A673 (cell line): ENCODE data around the gene TNS1. TPM values are rescaled to one million over a fixed set of nuclear protein-coding genes. Genes with fewer than 3 reads are reported as not detected.

Experiments
- BruUV-seq: library from RNA; stranded (reverse); fragments of 400-500 nt; replicated peaks from 2 replicates; lab custom pipeline; 2021; lab: Mats Ljungman, UMichigan
- CTCF ChIA-PET: fragments of 300-600 bp; sonication (Branson Sonifier 250); formaldehyde crosslinking; loops from one replicate; lab custom pipeline; 2022; ENCODE audit warnings: antibody characterized with exemption; lab: Charles Lee
- POLR2A ChIA-PET: fragments of 300-600 bp; sonication (Branson Sonifier 250); formaldehyde crosslinking; loops from one replicate; lab custom pipeline; 2022; ENCODE audit warnings: antibody characterized with exemption; ENCODE audit not compliant: low non-redundant PET; lab: Charles Lee
- DNase-seq: peaks from one replicate; pipeline ENCODE4 v3.0.0-alpha.2; 2015; ENCODE audit warnings: low spot score
- H3K27ac ChIP-seq: fragments of 200-600 bp; sonication (generic); 2 replicates; pipeline ENCODE4 v1.5.1; 2016; ENCODE audit warnings: mixed run types, low read depth, mild to moderate bottlenecking, mixed read lengths, antibody characterized with exemption, low read length; ENCODE audit not compliant: poor library complexity, severe bottlenecking
- H3K27me3 ChIP-seq: fragments of 200-600 bp; sonication (generic); replicated peaks from 2 replicates; pipeline ENCODE4 v1.6.1; 2017; ENCODE audit warnings: mixed run types, low read depth, mild to moderate bottlenecking, mixed read lengths, antibody characterized with exemption, low read length; ENCODE audit not compliant: insufficient read depth, poor library complexity
- H3K36me3 ChIP-seq: fragments of 200-600 bp; sonication (generic); 2 replicates; pipeline ENCODE4 v1.6.1; 2016; ENCODE audit warnings: mixed run types, mild to moderate bottlenecking, mixed read lengths, antibody characterized with exemption, low read length; ENCODE audit not compliant: insufficient read depth, poor library complexity, severe bottlenecking
- H3K4me1 ChIP-seq: fragments of 200-600 bp; sonication (generic); 2 replicates; pipeline ENCODE4 v1.6.1; 2017; ENCODE audit warnings: mixed run types, mild to moderate bottlenecking, mixed read lengths, antibody characterized with exemption, low read length; ENCODE audit not compliant: insufficient read depth, poor library complexity, severe bottlenecking
- H3K4me3 ChIP-seq: fragments of 200-600 bp; sonication (generic); 2 replicates; pipeline ENCODE4 v1.5.1; 2016; ENCODE audit warnings: low read depth, mixed run types, mild to moderate bottlenecking, mixed read lengths, low read length; ENCODE audit not compliant: poor library complexity, severe bottlenecking
- H3K9me3 ChIP-seq: fragments of 200-600 bp; sonication (generic); 2 replicates; pipeline ENCODE4 v1.6.1; 2016; ENCODE audit warnings: mixed run types, low read depth, mild to moderate bottlenecking, mixed read lengths, antibody characterized with exemption, low read length; ENCODE audit not compliant: poor library complexity, severe bottlenecking
- CTCF ChIP-seq: fragments of 300-800, 200-600 bp; sonication (generic); conservative IDR thresholded peaks from 2 replicates; pipeline ENCODE4 v1.5.1; 2017; ENCODE audit warnings: low read depth, mild to moderate bottlenecking, antibody characterized with exemption, low read length, moderate library complexity, mixed read lengths
- EZH2 ChIP-seq: fragments of 200-600 bp; sonication (generic); IDR thresholded peaks from 2 replicates; pipeline ENCODE4 v1.6.1; 2017; ENCODE audit warnings: borderline replicate concordance, low read depth, mild to moderate bottlenecking, mixed read lengths, antibody characterized with exemption, low read length; ENCODE audit not compliant: poor library complexity, severe bottlenecking
- intact Hi-C: fragments of 100-400 bp; cut with micrococcal nuclease; formaldehyde crosslinking; loops from one replicate; pipeline ENCODE4 v1.10.0; 2022; ENCODE audit not compliant: unreplicated experiment
- total RNA-seq: library from RNA; stranded (reverse); gene quantifications from 2 replicates; pipeline ENCODE4 v1.2.3, GENCODE V29; 2021

Gene TNS1
- total RNA-seq, 1 experiment from 2014 or later: 99.6 TPM

DNA sequence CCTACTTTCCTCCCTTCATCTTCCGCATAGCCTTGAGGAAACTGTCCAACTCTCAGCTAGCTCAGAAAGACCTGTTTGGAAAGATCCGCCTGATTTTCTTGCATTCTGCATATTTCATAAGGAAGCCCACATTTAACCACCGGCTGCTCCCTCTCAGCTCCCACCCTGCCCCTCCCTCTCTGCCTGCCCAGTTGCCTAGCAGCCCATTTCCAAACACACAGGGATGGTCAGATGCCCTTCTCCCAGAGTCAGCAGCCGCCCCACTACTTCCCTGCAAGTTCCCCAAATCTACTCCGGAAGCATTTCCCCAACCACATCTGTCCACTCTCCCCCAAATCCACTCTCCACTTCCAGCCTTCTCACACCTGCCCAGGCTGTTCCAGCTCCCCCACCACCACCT lies 96.0 kb downstream of the TNS1 start:
- intact Hi-C loops: no loop called here
- ChIA-PET CTCF (no interaction called here), POLR2A (no interaction called here)
- Histone ChIP-seq H3K27me3 (no peaks in the 10 kb centered on the region), H3K36me3 (no peaks in the 10 kb centered on the region), H3K27ac (no peak overlapping the region), H3K9me3 (no peaks in the 10 kb centered on the region), H3K4me1 (peaks cover 6% of the 10 kb centered on the region), H3K4me3 (no peak overlapping the region)
- DNase-seq: no peak
- TF ChIP-seq EZH2 (no peak), CTCF (no peak)
- BruUV-seq: no TSS peak

DNA sequence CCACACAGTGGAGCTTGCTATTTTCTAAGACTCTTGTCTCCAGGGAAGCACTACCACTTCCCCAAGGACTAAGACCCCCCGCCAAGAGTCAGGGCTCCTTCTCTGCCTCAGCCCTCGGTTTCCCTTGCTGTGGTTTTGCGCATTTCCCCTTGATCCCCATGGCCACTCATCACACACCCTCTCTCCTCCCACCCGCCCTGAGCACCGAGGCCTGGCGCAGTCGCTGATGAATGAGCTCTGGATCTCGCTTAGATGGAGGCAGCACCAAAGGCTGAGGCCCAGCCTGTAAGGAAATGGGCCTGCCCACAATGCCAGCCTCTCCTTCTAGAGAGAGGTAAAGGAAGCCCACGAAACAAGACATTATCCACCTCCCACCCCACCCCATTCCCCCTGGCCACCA lies 96.9 kb downstream of the TNS1 start:
- CTCF ChIA-PET: no interaction called here
- peaks cover 3% of the 10 kb centered on the region for H3K36me3 ChIP-seq
- no peaks in the 10 kb centered on the region for H3K27me3 ChIP-seq
- BruUV-seq: no TSS peak
- H3K4me1 ChIP-seq: peaks cover 6% of the 10 kb centered on the region
- H3K27ac ChIP-seq: no peak overlapping the region
- intact Hi-C loops: no loop called here
- no peak for DNase-seq
- TF ChIP-seq CTCF (no peak), EZH2 (no peak)
- H3K9me3 ChIP-seq: no peaks in the 10 kb centered on the region
- POLR2A ChIA-PET: no interaction called here
- H3K4me3 ChIP-seq: no peak overlapping the region

GRCh38 chr2:217905395-217905794 lies 97.4 kb downstream of the TNS1 start:
- intact Hi-C loops: no loop called here
- ChIA-PET CTCF (no interaction called here), POLR2A (no interaction called here)
- Histone ChIP-seq H3K27ac (no peak overlapping the region), H3K4me3 (no peak overlapping the region), H3K27me3 (no peaks in the 10 kb centered on the region), H3K9me3 (no peaks in the 10 kb centered on the region), H3K4me1 (peaks cover 6% of the 10 kb centered on the region), H3K36me3 (peaks cover 5% of the 10 kb centered on the region)
- no peak for DNase-seq
- no TSS peak for BruUV-seq
- TF ChIP-seq EZH2 (no peak), CTCF (no peak)
